Measurements from ENCODE around the gene KIR3DL1. TPM values are rescaled to one million over a fixed set of nuclear protein-coding genes. Genes with fewer than 3 reads are reported as not detected.
"Not testable (repeated sequence)": the region's sequence is repeated elsewhere in the genome, so short reads cannot be mapped to it uniquely, and the experiment has no call there.

Gene KIR3DL1
- total RNA-seq (2022) = not detected in 2 replicates
- not detected for Bru-seq, nascent RNA
- not detected for BruChase-seq, experiment 1, labeled RNA remaining after a 6-hour chase
- BruChase-seq, experiment 2, labeled RNA remaining after a 2-hour chase = not detected
- long read RNA-seq = 0 reads

DNA sequence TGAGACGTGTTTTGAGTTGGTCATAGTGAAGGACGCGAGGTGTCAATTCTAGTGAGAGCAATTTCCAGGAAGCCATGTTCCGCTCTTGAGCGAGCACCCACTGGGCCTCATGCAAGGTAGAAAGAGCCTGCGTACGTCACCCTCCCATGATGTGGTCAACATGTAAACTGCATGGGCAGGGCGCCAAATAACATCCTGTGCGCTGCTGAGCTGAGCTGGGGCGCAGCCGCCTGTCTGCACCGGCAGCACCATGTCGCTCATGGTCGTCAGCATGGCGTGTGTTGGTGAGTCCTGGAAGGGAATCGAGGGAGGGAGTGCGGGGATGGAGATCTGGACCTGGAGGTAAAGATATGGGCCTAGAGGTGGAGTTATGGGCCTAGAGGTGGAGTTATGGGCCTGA, at the start of gene KIR3DL1:
KIR3DL1 (plus strand) TSS at position 218 of the 400 bp plus-strand sequence.
- CTCF ChIA-PET; H3K27ac Mint-ChIP-seq (ENCODE audit: low read depth, unreplicated experiment); H3K4me3 Mint-ChIP-seq (ENCODE audit: unreplicated experiment); BruUV-seq (replicated peaks); POLR2A ChIA-PET; H3K4me1 Mint-ChIP-seq (ENCODE audit: insufficient read depth, unreplicated experiment); DNase-seq (ENCODE audit: unreplicated experiment); H3K36me3 Mint-ChIP-seq (ENCODE audit: insufficient read depth, unreplicated experiment); intact Hi-C loops (cut with micrococcal nuclease); H3K27me3 Mint-ChIP-seq (ENCODE audit: insufficient read depth, unreplicated experiment): not testable (repeated sequence)
- H3K9me3 Mint-ChIP-seq (ENCODE audit: unreplicated experiment) = peaks cover 47% of the 10 kb centered on the region

DNA sequence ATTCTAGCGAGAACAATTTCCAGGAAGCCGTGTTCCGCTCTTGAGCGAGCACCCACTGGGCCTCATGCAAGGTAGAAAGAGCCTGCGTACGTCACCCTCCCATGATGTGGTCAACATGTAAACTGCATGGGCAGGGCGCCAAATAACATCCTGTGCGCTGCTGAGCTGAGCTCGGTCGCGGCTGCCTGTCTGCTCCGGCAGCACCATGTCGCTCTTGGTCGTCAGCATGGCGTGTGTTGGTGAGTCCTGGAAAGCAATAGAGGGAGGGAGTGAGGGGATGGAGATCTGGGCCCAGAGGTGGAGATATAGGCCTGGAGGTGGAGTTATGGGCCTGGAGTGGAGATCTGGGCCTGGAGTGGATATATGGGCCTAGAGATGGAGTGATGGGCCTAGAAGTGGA, 46.6 kb upstream of the KIR3DL1 start, which contains the start of gene KIR2DL1:
KIR2DL1 (plus strand) TSS at position 148 of the 400 bp plus-strand sequence; CDS start at position 206, 58 bp downstream.
- H3K27me3 Mint-ChIP-seq (ENCODE audit: insufficient read depth, unreplicated experiment); POLR2A ChIA-PET; BruUV-seq (replicated peaks); intact Hi-C loops (cut with micrococcal nuclease); DNase-seq (ENCODE audit: unreplicated experiment); H3K4me1 Mint-ChIP-seq (ENCODE audit: insufficient read depth, unreplicated experiment); H3K4me3 Mint-ChIP-seq (ENCODE audit: unreplicated experiment); H3K27ac Mint-ChIP-seq (ENCODE audit: low read depth, unreplicated experiment); CTCF ChIA-PET; H3K36me3 Mint-ChIP-seq (ENCODE audit: insufficient read depth, unreplicated experiment): not testable (repeated sequence)
- H3K9me3 Mint-ChIP-seq (ENCODE audit: unreplicated experiment) = peaks cover 48% of the 10 kb centered on the region

DNA sequence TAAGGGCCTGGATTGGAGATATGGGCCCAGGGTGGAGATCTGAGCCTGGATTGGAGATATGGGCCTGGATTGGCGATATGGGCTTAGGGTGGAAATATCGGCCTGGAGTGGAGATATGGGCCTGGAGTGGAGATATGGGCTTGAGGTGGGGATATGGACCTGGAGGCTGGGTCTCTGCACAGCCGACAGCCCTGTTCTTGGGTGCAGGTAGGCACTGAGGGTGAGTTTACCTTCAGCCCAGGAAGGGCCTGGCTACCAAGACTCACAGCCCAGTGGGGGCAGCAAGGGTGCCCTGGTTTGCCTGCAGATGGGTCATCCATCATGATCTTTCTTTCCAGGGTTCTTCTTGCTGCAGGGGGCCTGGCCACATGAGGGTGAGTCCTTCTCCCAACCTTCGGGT, 45.8 kb upstream of the KIR3DL1 start:
- intact Hi-C loops (cut with micrococcal nuclease); H3K27ac Mint-ChIP-seq (ENCODE audit: low read depth, unreplicated experiment); H3K36me3 Mint-ChIP-seq (ENCODE audit: insufficient read depth, unreplicated experiment); CTCF ChIA-PET; DNase-seq (ENCODE audit: unreplicated experiment); BruUV-seq (replicated peaks); H3K4me1 Mint-ChIP-seq (ENCODE audit: insufficient read depth, unreplicated experiment); H3K4me3 Mint-ChIP-seq (ENCODE audit: unreplicated experiment); POLR2A ChIA-PET; H3K27me3 Mint-ChIP-seq (ENCODE audit: insufficient read depth, unreplicated experiment): not testable (repeated sequence)
- H3K9me3 Mint-ChIP-seq (ENCODE audit: unreplicated experiment) = peaks cover 57% of the 10 kb centered on the region

DNA sequence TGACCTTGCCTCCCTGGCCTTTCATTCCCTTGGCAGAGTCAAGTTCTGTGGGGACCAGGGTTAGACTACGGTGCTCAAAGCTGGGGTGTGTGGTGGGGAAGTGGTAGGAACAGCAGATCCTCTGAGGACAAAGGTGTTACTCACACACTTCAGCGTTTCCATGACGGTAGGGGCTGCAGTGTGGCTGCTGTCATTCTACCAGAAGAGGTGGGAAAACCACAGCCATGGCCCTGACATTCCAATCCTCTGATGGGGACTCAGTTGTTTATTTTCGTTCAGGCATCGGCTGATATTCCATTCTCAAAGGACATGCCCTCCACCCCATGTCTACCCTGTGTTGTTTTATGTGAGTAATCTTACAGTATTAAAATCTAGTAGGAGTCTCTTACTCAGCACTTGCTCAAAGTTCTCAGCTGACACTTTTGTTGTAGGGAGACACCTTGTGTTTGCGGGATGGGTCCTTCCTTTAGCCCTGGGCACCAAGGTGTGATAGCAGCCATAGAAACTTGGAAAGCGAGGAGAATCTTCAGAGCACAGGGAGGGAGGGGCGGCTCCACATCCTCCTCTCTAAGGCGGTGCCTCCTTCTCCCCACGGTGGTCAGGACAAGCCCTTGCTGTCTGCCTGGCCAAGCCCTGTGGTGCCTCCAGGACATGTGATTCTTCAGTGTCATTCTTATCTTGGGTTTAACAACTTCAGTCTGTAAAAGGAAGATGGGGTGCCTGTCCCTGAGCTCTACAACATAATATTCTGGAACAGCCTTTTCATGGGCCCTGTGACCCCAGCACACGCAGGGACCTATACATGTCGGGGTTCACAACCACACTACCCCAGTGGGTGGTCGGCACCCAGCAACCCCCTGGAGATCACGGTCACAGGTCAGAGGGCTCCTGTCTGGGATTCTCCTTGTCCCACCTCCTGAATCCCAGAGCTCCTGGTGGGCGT, 45.0 kb upstream of the KIR3DL1 start:
- H3K4me3 Mint-ChIP-seq (ENCODE audit: unreplicated experiment); H3K27ac Mint-ChIP-seq (ENCODE audit: low read depth, unreplicated experiment); H3K36me3 Mint-ChIP-seq (ENCODE audit: insufficient read depth, unreplicated experiment); H3K27me3 Mint-ChIP-seq (ENCODE audit: insufficient read depth, unreplicated experiment); BruUV-seq (replicated peaks); H3K4me1 Mint-ChIP-seq (ENCODE audit: insufficient read depth, unreplicated experiment); intact Hi-C loops (cut with micrococcal nuclease): not testable (repeated sequence)
- peaks cover 64% of the 10 kb centered on the region for H3K9me3 Mint-ChIP-seq (ENCODE audit: unreplicated experiment)
- ChIA-PET POLR2A (interaction anchor here (0.7 kb wide), 1 partner anchor 755 kb away, joined by 3 read pairs; no protein-coding TSS in a partner anchor), CTCF (interaction anchor here (0.7 kb wide), 1 partner anchor 99 kb away, joined by 3 read pairs; no protein-coding TSS in a partner anchor)
- peak; percentile 90 for DNase-seq (ENCODE audit: unreplicated experiment)

DNA sequence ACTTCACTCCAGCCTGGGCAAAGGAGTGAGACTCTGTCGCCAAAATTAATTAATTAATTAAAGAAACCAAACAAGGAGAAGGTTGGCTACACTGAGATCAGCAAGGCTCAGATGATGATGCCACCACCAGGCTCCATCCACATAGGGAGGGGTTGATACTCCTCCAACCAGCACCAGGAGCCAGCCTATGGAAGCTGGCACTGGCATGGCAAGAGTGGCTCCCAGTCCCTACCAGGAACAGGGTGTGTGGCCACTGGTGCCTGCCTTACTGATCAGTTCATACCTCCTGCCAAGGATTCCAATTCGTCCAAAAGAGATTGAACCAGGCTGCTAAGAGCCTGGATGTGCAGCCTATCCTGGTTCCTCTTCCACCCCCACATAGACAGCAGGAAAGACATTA, 43.6 kb upstream of the KIR3DL1 start:
- H3K4me1 Mint-ChIP-seq (ENCODE audit: insufficient read depth, unreplicated experiment); intact Hi-C loops (cut with micrococcal nuclease); H3K4me3 Mint-ChIP-seq (ENCODE audit: unreplicated experiment); DNase-seq (ENCODE audit: unreplicated experiment); H3K36me3 Mint-ChIP-seq (ENCODE audit: insufficient read depth, unreplicated experiment); CTCF ChIA-PET; H3K27ac Mint-ChIP-seq (ENCODE audit: low read depth, unreplicated experiment); BruUV-seq (replicated peaks); POLR2A ChIA-PET; H3K27me3 Mint-ChIP-seq (ENCODE audit: insufficient read depth, unreplicated experiment): not testable (repeated sequence)
- peaks cover 67% of the 10 kb centered on the region for H3K9me3 Mint-ChIP-seq (ENCODE audit: unreplicated experiment)

DNA sequence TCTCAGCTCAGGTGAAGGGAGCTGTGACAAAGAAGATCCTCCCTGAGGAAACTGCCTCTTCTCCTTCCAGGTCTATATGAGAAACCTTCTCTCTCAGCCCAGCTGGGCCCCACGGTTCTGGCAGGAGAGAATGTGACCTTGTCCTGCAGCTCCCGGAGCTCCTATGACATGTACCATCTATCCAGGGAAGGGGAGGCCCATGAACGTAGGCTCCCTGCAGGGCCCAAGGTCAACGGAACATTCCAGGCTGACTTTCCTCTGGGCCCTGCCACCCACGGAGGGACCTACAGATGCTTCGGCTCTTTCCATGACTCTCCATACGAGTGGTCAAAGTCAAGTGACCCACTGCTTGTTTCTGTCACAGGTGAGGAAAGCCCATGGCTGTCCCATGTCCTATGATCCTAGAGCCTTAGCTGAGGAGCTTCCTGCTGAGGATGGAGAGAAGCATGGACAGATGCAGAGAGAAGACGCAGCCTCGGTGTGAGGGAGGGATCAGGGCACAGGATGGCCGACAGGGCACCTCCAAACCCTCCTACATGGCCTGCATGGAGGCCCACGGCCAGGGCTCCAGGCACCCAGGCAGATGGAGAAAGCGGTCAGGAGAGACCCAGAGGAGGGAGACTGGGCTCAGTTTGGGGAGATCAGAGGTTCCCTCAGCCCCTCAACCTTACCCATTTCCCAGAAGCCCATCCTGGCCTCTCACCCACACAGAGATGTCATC, 41.0 kb upstream of the KIR3DL1 start:
- CTCF ChIA-PET; DNase-seq (ENCODE audit: unreplicated experiment): not testable (repeated sequence)
- peaks cover 68% of the 10 kb centered on the region for H3K9me3 Mint-ChIP-seq (ENCODE audit: unreplicated experiment)

DNA sequence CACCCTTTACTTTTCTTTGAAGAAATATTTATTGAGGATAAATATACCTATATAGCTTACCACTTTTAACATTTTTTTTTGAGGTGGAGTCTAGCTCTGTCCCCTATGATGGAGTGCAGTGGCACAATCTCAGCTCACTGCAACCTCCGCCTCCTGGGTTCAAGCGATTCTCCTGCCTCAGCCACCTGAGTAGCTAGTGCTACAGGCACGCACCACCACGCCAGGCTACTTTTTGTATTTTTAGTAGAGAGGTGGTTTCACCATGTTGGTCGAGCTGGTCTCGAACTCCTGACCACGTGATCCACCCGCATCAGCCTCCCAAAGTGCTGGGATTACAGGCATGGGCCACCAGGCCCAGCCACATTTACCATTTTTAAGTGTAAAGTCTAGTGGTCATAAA, 40.4 kb upstream of the KIR3DL1 start:
- H3K27ac Mint-ChIP-seq (ENCODE audit: low read depth, unreplicated experiment); CTCF ChIA-PET; H3K36me3 Mint-ChIP-seq (ENCODE audit: insufficient read depth, unreplicated experiment); H3K27me3 Mint-ChIP-seq (ENCODE audit: insufficient read depth, unreplicated experiment); POLR2A ChIA-PET; H3K4me1 Mint-ChIP-seq (ENCODE audit: insufficient read depth, unreplicated experiment); DNase-seq (ENCODE audit: unreplicated experiment); BruUV-seq (replicated peaks); intact Hi-C loops (cut with micrococcal nuclease); H3K4me3 Mint-ChIP-seq (ENCODE audit: unreplicated experiment): not testable (repeated sequence)
- H3K9me3 Mint-ChIP-seq (ENCODE audit: unreplicated experiment) = peaks cover 67% of the 10 kb centered on the region

More for the DNA sequence above, 41.0 kb upstream of the KIR3DL1 start:
- H3K4me1 Mint-ChIP-seq (ENCODE audit: insufficient read depth, unreplicated experiment); H3K4me3 Mint-ChIP-seq (ENCODE audit: unreplicated experiment); POLR2A ChIA-PET; H3K27ac Mint-ChIP-seq (ENCODE audit: low read depth, unreplicated experiment); BruUV-seq (replicated peaks); intact Hi-C loops (cut with micrococcal nuclease); H3K27me3 Mint-ChIP-seq (ENCODE audit: insufficient read depth, unreplicated experiment); H3K36me3 Mint-ChIP-seq (ENCODE audit: insufficient read depth, unreplicated experiment): not testable (repeated sequence)

DNA sequence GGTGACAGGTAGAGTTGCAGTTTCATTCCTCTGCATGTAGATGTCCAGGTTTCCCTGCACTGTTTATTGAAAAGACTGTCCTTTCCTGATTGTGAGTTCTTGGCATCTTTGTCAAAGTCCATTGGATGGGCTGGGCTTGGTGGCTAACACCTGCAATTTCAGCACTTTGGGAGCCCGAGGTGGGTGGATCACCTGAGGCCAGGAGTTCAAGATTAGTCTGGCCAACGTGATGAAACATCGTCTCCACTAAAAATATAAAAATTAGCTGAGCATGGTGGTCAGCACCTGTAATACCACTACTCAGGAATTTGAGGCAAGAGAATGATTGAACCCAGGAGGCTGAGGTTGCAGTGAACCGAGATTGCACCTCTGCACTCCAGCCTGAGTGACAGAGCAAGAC, 38.4 kb upstream of the KIR3DL1 start:
- DNase-seq (ENCODE audit: unreplicated experiment); H3K4me3 Mint-ChIP-seq (ENCODE audit: unreplicated experiment); intact Hi-C loops (cut with micrococcal nuclease); CTCF ChIA-PET; H3K27ac Mint-ChIP-seq (ENCODE audit: low read depth, unreplicated experiment); H3K36me3 Mint-ChIP-seq (ENCODE audit: insufficient read depth, unreplicated experiment); BruUV-seq (replicated peaks); H3K27me3 Mint-ChIP-seq (ENCODE audit: insufficient read depth, unreplicated experiment); H3K4me1 Mint-ChIP-seq (ENCODE audit: insufficient read depth, unreplicated experiment); POLR2A ChIA-PET: not testable (repeated sequence)
- H3K9me3 Mint-ChIP-seq (ENCODE audit: unreplicated experiment) = peaks cover 56% of the 10 kb centered on the region

DNA sequence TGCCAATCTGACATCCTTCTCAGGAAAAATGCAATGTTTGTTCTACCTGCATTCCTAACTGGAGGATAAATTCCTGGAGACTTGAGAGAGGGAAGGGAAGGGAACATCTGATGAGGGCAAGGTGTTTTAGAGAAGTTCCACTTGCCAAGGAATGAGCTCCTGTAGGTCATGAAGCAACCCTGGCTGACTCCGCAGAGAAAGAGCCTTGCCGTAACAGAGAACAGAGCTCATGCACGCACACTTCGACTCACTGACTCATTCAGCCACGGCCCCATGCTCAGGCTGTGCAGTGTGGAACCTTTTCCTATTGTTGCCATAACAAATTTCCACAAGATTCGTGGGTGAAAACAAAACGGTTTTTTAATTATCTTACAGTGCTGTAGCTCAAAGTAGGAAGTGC, 37.4 kb upstream of the KIR3DL1 start:
- POLR2A ChIA-PET; intact Hi-C loops (cut with micrococcal nuclease); CTCF ChIA-PET; H3K4me3 Mint-ChIP-seq (ENCODE audit: unreplicated experiment); H3K36me3 Mint-ChIP-seq (ENCODE audit: insufficient read depth, unreplicated experiment); H3K27me3 Mint-ChIP-seq (ENCODE audit: insufficient read depth, unreplicated experiment); BruUV-seq (replicated peaks); H3K27ac Mint-ChIP-seq (ENCODE audit: low read depth, unreplicated experiment); H3K4me1 Mint-ChIP-seq (ENCODE audit: insufficient read depth, unreplicated experiment): not testable (repeated sequence)
- H3K9me3 Mint-ChIP-seq (ENCODE audit: unreplicated experiment) = peaks cover 52% of the 10 kb centered on the region
- peak; percentile 68 for DNase-seq (ENCODE audit: unreplicated experiment)
